ENCODE measurements around the gene NLN.

- TF ChIP-seq CTCF (IDR thresholded peaks at IDR 0.05) (no peak), POLR2A (IDR thresholded peaks at IDR 0.05) (no peak)
Measured at GRCh38 chr5:65866837-65867521, 145.0 kb downstream of the NLN start.

Data from adrenal gland (tissue), 5 donors.